ENCODE results near the gene TEPSIN.

Gene TEPSIN

DNA sequence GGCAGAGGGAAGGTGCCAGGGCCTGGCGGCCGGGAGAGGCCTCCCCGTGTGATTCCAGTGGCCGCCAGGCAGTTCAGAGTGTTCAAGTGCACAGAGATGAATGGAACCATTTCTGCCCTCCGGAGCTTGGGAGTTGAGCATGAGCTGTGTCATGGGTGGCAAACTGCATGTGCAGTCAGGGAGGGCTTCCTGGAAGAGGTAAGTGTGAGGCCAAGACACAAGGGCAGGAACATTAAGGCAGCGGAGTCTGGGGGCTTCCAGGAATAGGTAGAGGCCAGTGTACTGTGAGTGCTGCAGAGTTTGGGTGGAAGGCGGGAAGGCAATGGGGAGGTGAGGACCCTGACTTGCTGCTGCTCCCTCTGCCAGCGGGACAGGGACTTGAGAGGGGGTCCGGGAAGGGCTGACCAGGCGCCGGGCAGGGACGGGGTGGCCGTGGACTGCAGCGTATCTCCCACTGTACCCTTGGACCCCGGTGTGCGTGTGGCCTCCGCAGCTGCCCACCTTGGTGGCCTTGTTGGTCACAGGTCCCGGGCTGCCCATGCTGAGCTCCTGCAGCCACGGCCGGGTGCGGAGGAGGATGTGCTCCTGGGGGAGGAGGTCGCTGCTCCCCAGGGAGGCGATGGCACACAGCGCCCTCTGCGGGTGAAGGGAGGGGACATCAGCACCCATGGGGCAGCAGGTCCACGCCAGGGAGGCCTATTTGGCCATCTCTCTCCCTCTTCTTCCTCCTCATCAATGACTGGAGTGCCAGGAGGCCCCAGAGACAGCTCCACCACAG is 8.6 kb downstream of the TEPSIN start:
- Histone ChIP-seq H2BK15ac (ENCODE audit: low read depth, poor library complexity, severe bottlenecking) (no peak overlapping the region), H2BK5ac (ENCODE audit: low read depth, low read length, poor library complexity, severe bottlenecking) (no peak overlapping the region), H3K27ac (ENCODE audit: low read length, poor library complexity, severe bottlenecking) (no peak overlapping the region), H3K4me2 (ENCODE audit: low read length, poor library complexity, severe bottlenecking) (no peak overlapping the region), H3K4ac (ENCODE audit: low read depth in 1 of 2, low read length in 2 of 2) (no peak overlapping the region), H3K4me3 (ENCODE audit: insufficient read depth in 1 of 2, low read depth in 1 of 2, low read length in 2 of 2) (no peak overlapping the region), H3K79me1 (replicated peaks; ENCODE audit: low read length, poor library complexity, severe bottlenecking) (peaks cover 32% of the 10 kb centered on the region), H3K18ac (ENCODE audit: low read depth in 1 of 2, low read length in 2 of 2) (no peak overlapping the region), H3K9me3 (ENCODE audit: control insufficient read depth, low read length) (peaks cover 3% of the 10 kb centered on the region), H2BK120ac (ENCODE audit: low read depth, low read length) (no peak overlapping the region), H4K8ac (ENCODE audit: low read length) (no peak overlapping the region), H3K9ac (ENCODE audit: low read length) (no peak overlapping the region), H3K23ac (ENCODE audit: low read length in 2 of 2) (no peak overlapping the region), H3K4me1 (ENCODE audit: control insufficient read depth, insufficient read depth, low read depth, low read length) (peaks cover 3% of the 10 kb centered on the region), H2BK12ac (ENCODE audit: low read length in 2 of 2) (no peak overlapping the region), H2AFZ (ENCODE audit: low read depth, low read length) (no peak overlapping the region), H4K91ac (ENCODE audit: low read length) (no peak overlapping the region), H3K36me3 (ENCODE audit: control insufficient read depth in 1 of 2, insufficient read depth in 2 of 2, low read depth in 1 of 2, low read length in 2 of 2) (peaks cover 40 to 68% of the 10 kb centered on the region in 2 experiments), H3K14ac (ENCODE audit: low read length in 2 of 2) (no peak overlapping the region), H2AK5ac (ENCODE audit: low read length, severe bottlenecking) (no peak overlapping the region), H3K27me3 (ENCODE audit: control insufficient read depth in 1 of 2, insufficient read depth in 1 of 2, low read length in 2 of 2) (no peaks in the 10 kb centered on the region)
- DNase-seq = no peak
- whole genome bisulfite sequencing = 94% methylated on average over 26 of the region's 26 CpGs

- Histone ChIP-seq H2BK5ac (ENCODE audit: low read depth, low read length, poor library complexity, severe bottlenecking) (no peak overlapping the region), H2BK12ac (ENCODE audit: low read length in 2 of 2) (no peak overlapping the region), H2AK5ac (ENCODE audit: low read length, severe bottlenecking) (no peak overlapping the region), H3K27ac (ENCODE audit: low read length, poor library complexity, severe bottlenecking) (no peak overlapping the region), H3K79me1 (replicated peaks; ENCODE audit: low read length, poor library complexity, severe bottlenecking) (peaks cover 28% of the 10 kb centered on the region), H3K4me2 (ENCODE audit: low read length, poor library complexity, severe bottlenecking) (no peak overlapping the region), H3K4ac (ENCODE audit: low read depth in 1 of 2, low read length in 2 of 2) (no peak overlapping the region), H2BK120ac (ENCODE audit: low read depth, low read length) (no peak overlapping the region), H3K18ac (ENCODE audit: low read depth in 1 of 2, low read length in 2 of 2) (no peak overlapping the region), H3K23ac (ENCODE audit: low read length in 2 of 2) (no peak overlapping the region), H3K14ac (ENCODE audit: low read length in 2 of 2) (no peak overlapping the region), H4K91ac (ENCODE audit: low read length) (no peak overlapping the region), H3K27me3 (ENCODE audit: control insufficient read depth in 1 of 2, insufficient read depth in 1 of 2, low read length in 2 of 2) (no peaks in the 10 kb centered on the region), H3K4me3 (ENCODE audit: insufficient read depth in 1 of 2, low read depth in 1 of 2, low read length in 2 of 2) (no peak overlapping the region), H3K36me3 (ENCODE audit: control insufficient read depth in 1 of 2, insufficient read depth in 2 of 2, low read depth in 1 of 2, low read length in 2 of 2) (peaks cover 40 to 65% of the 10 kb centered on the region in 2 experiments), H2BK15ac (ENCODE audit: low read depth, poor library complexity, severe bottlenecking) (no peak overlapping the region), H3K9me3 (ENCODE audit: control insufficient read depth, low read length) (peaks cover 3% of the 10 kb centered on the region), H3K9ac (ENCODE audit: low read length) (no peak overlapping the region), H2AFZ (ENCODE audit: low read depth, low read length) (no peak overlapping the region), H3K4me1 (ENCODE audit: control insufficient read depth, insufficient read depth, low read depth, low read length) (peaks cover 1% of the 10 kb centered on the region), H4K8ac (ENCODE audit: low read length) (no peak overlapping the region)
- 96% methylated on average over 14 of the region's 14 CpGs for WGBS
- DNase-seq = no peak
Measured at GRCh38 chr17:81229666-81229920, 9.3 kb downstream of the TEPSIN start.

DNA sequence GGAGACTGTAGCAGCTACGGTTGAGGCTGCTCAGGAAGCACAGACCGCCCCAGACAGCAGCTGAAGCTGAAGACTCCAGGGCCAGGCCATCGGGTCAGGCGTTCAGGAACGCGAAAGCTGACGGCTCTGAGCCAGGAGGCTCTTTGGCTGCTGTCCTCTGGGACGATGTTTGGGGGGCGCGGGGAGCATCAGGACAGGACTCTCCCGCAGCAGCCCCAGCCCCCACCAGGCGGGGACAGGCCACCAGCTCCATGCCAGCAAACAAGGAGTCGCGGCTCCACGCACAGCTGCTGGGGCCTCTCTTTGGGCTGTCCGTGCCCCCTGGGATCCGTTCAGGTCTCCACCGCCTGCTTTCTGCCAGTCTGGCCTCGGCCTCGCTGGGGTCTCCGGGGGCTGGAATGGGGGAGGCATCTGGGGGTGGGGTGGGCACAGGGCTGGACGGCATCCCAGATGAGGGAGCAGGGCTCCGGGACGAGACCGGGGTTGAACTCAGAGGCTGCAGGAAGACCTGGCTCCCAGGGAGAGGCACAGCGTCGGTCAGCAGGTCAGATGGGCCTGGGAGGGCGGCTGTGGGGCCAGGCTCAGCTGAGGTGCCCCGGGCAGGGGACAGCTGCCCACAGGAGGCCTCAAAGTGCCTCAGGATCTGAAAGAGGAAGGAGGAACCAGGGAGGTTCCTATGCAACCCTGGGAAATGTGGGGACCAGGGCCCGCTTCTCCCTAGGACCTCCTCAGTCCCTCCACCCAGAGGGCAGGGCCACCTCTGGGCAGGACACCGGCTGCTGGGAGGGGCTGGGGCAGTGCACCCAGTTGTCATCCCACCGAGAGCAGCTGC is 9.8 kb downstream of the TEPSIN start:
- H3K79me1 ChIP-seq (replicated peaks; ENCODE audit: low read length, poor library complexity, severe bottlenecking) = peaks cover 23% of the 10 kb centered on the region
- no peak overlapping the region for H2BK15ac ChIP-seq (ENCODE audit: low read depth, poor library complexity, severe bottlenecking)
- no peaks in the 10 kb centered on the region for H3K4me1 ChIP-seq (ENCODE audit: control insufficient read depth, insufficient read depth, low read depth, low read length)
- no peak overlapping the region for H2AFZ ChIP-seq (ENCODE audit: low read depth, low read length)
- H2AK5ac ChIP-seq (ENCODE audit: low read length, severe bottlenecking) = no peak overlapping the region
- no peak overlapping the region for H3K4ac ChIP-seq (ENCODE audit: low read depth in 1 of 2, low read length in 2 of 2)
- no peak overlapping the region for H2BK5ac ChIP-seq (ENCODE audit: low read depth, low read length, poor library complexity, severe bottlenecking)
- peaks cover 40 to 59% of the 10 kb centered on the region in 2 experiments for H3K36me3 ChIP-seq (ENCODE audit: control insufficient read depth in 1 of 2, insufficient read depth in 2 of 2, low read depth in 1 of 2, low read length in 2 of 2)
- no peak overlapping the region for H2BK120ac ChIP-seq (ENCODE audit: low read depth, low read length)
- H4K8ac ChIP-seq (ENCODE audit: low read length) = no peak overlapping the region
- no peak overlapping the region for H3K4me2 ChIP-seq (ENCODE audit: low read length, poor library complexity, severe bottlenecking)
- DNase-seq = no peak
- no peak overlapping the region for H4K91ac ChIP-seq (ENCODE audit: low read length)
- no peak overlapping the region for H3K18ac ChIP-seq (ENCODE audit: low read depth in 1 of 2, low read length in 2 of 2)
- no peak overlapping the region for H3K9ac ChIP-seq (ENCODE audit: low read length)
- H2BK12ac ChIP-seq (ENCODE audit: low read length in 2 of 2) = no peak overlapping the region
- 97% methylated on average over 32 of the region's 32 CpGs for WGBS
- H3K27ac ChIP-seq (ENCODE audit: low read length, poor library complexity, severe bottlenecking) = no peak overlapping the region
- H3K9me3 ChIP-seq (ENCODE audit: control insufficient read depth, low read length) = peaks cover 3% of the 10 kb centered on the region
- H3K23ac ChIP-seq (ENCODE audit: low read length in 2 of 2) = no peak overlapping the region
- H3K27me3 ChIP-seq (ENCODE audit: control insufficient read depth in 1 of 2, insufficient read depth in 1 of 2, low read length in 2 of 2) = no peaks in the 10 kb centered on the region
- no peak overlapping the region for H3K4me3 ChIP-seq (ENCODE audit: insufficient read depth in 1 of 2, low read depth in 1 of 2, low read length in 2 of 2)
- H3K14ac ChIP-seq (ENCODE audit: low read length in 2 of 2) = no peak overlapping the region

GRCh38 chr17:81228420-81228819 is 10.4 kb downstream of the TEPSIN start:
- peaks cover 3% of the 10 kb centered on the region for H3K4me1 ChIP-seq (ENCODE audit: control insufficient read depth, insufficient read depth, low read depth, low read length)
- no peaks in the 10 kb centered on the region for H3K27me3 ChIP-seq (ENCODE audit: control insufficient read depth in 1 of 2, insufficient read depth in 1 of 2, low read length in 2 of 2)
- no peak for DNase-seq
- WGBS = 93% methylated on average over 8 of the region's 9 CpGs
- no peak overlapping the region for H4K8ac ChIP-seq (ENCODE audit: low read length)
- H4K91ac ChIP-seq (ENCODE audit: low read length) = no peak overlapping the region
- H2AFZ ChIP-seq (ENCODE audit: low read depth, low read length) = no peak overlapping the region
- H2AK5ac ChIP-seq (ENCODE audit: low read length, severe bottlenecking) = no peak overlapping the region
- H2BK120ac ChIP-seq (ENCODE audit: low read depth, low read length) = no peak overlapping the region
- H3K27ac ChIP-seq (ENCODE audit: low read length, poor library complexity, severe bottlenecking) = no peak overlapping the region
- peaks cover 40 to 53% of the 10 kb centered on the region in 2 experiments for H3K36me3 ChIP-seq (ENCODE audit: control insufficient read depth in 1 of 2, insufficient read depth in 2 of 2, low read depth in 1 of 2, low read length in 2 of 2)
- H3K4me3 ChIP-seq (ENCODE audit: insufficient read depth in 1 of 2, low read depth in 1 of 2, low read length in 2 of 2) = no peak overlapping the region
- no peak overlapping the region for H2BK5ac ChIP-seq (ENCODE audit: low read depth, low read length, poor library complexity, severe bottlenecking)
- H3K18ac ChIP-seq (ENCODE audit: low read depth in 1 of 2, low read length in 2 of 2) = no peak overlapping the region
- peaks cover 3% of the 10 kb centered on the region for H3K9me3 ChIP-seq (ENCODE audit: control insufficient read depth, low read length)
- H3K23ac ChIP-seq (ENCODE audit: low read length in 2 of 2) = no peak overlapping the region
- no peak overlapping the region for H2BK15ac ChIP-seq (ENCODE audit: low read depth, poor library complexity, severe bottlenecking)
- no peak overlapping the region for H3K9ac ChIP-seq (ENCODE audit: low read length)
- no peak overlapping the region for H3K4ac ChIP-seq (ENCODE audit: low read depth in 1 of 2, low read length in 2 of 2)
- no peak overlapping the region for H3K14ac ChIP-seq (ENCODE audit: low read length in 2 of 2)
- peaks cover 17% of the 10 kb centered on the region for H3K79me1 ChIP-seq (replicated peaks; ENCODE audit: low read length, poor library complexity, severe bottlenecking)
- H3K4me2 ChIP-seq (ENCODE audit: low read length, poor library complexity, severe bottlenecking) = no peak overlapping the region
- no peak overlapping the region for H2BK12ac ChIP-seq (ENCODE audit: low read length in 2 of 2)

All from mesenchymal stem cell (in vitro differentiated cells and primary cell).